ENCODE results near the gene SRPK1.

DNA sequence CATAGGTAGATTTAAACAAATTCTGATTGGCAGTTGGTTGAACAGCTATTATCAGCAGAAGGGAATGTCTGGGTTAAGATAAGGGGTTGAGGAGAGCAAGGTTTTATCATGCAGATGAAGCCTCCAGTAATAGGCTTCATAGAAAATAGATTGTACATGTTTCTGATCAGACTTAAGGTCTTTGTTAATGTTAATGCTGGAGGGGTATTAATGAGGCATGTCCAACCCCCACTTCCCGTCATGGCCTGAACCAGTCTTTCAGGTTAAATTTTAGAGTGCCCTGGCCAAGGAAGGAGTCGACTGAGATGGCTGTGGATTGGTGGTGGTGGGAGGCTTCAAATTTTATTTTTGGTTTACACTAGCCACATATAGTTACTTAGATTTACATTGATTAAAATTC lies 136.7 kb downstream of the SRPK1 start:
- TF ChIP-seq POLR2A (IDR thresholded peaks at IDR 0.05; ENCODE audit: low read depth, low read length) = no peak
- no peak for TF ChIP-seq POLR2AphosphoS5 (IDR thresholded peaks at IDR 0.05; ENCODE audit: low read depth, low read length)
- TF ChIP-seq TAF1 (IDR thresholded peaks at IDR 0.05; ENCODE audit: borderline replicate concordance, low read depth, low read length) = no peak
